Measurements from ENCODE around the gene ITGB3BP. TPM values are rescaled to one million over a fixed set of nuclear protein-coding genes. Genes with fewer than 3 reads are reported as not detected.

ITGB3BP gene
- total and polyA plus RNA-seq, 2 of the 4 experiments (the other 2 are of a cell fraction): 8.1 to 11.9 TPM

- ATAC-seq (ENCODE audit: low read depth): peak; percentile 71
- TF ChIP-seq MXI1 (IDR thresholded peaks at IDR 0.05; ENCODE audit: borderline replicate concordance, low read depth, low read length) (no peak), CEBPB (IDR thresholded peaks at IDR 0.05; ENCODE audit: low read depth, low read length) (no peak), BHLHE40 (IDR thresholded peaks at IDR 0.05; ENCODE audit: low read depth, low read length) (peak; percentile 23; the same call in 1 of the 2 replicates)
- CTCF ChIA-PET: no interaction called here
Measured at GRCh38 chr1:63408331-63408730, 114.7 kb downstream of the ITGB3BP start.

More at GRCh38 chr1:63408331-63408730, 114.7 kb downstream of the ITGB3BP start:
- no peak overlapping the region for H4K91ac ChIP-seq (ENCODE audit: insufficient read depth, low read depth, low read length)
- no peak overlapping the region for H3K23ac ChIP-seq (ENCODE audit: low read depth, low read length)
- WGBS, 2 experiments (ENCODE audit: extremely low coverage in 2 of 2, insufficient read length in 1 of 2): no CpG with 5 or more reads among the region's 4 CpGs
- H3K4ac ChIP-seq (ENCODE audit: low read depth, low read length): peak overlapping the region; percentile 39; the same call in 1 of the 2 replicates
- H3K4me3 ChIP-seq (ENCODE audit: insufficient read depth, low read depth, low read length): no peak overlapping the region
- H4K5ac ChIP-seq (ENCODE audit: low read depth, low read length): peak overlapping the region; percentile 33; the same call in 1 of the 2 replicates
- peak overlapping the region; percentile 54; the same call in 1 of the 2 replicates for H3K4me2 ChIP-seq (ENCODE audit: low read depth, low read length)
- H2BK120ac ChIP-seq (ENCODE audit: low read depth, low read length): peak overlapping the region; percentile 28; the same call in 1 of the 2 replicates
- dilution Hi-C loops (cut with HindIII; ENCODE audit: low sequenced_read_pairs, unreplicated experiment): no loop called here
- H3K36me3 ChIP-seq (ENCODE audit: control insufficient read depth, insufficient read depth, low read length): no peaks in the 10 kb centered on the region
- H2BK15ac ChIP-seq (ENCODE audit: low read depth, low read length): no peak overlapping the region
- intact Hi-C loops (cut with micrococcal nuclease): loop anchor here (5.0 kb wide), 1 partner anchor 41 kb away; the partner anchor contains the start of gene ALG6
- no peak overlapping the region for H2AK9ac ChIP-seq (replicated peaks; ENCODE audit: low read depth, low read length, poor library complexity)
- H3K18ac ChIP-seq (ENCODE audit: low read depth, low read length): peak overlapping the region; percentile 51; the same call in 1 of the 2 replicates
- in situ Hi-C loops (cut with MboI; ENCODE audit: low sequenced_read_pairs): no loop called here
- POLR2A ChIA-PET (ENCODE audit: unreplicated experiment): no interaction called here
- no peak overlapping the region for H3K14ac ChIP-seq (replicated peaks; ENCODE audit: low read depth, low read length)
- no peaks in the 10 kb centered on the region for H3K9me3 ChIP-seq (ENCODE audit: control insufficient read depth, insufficient read depth, low read length)
- no peaks in the 10 kb centered on the region for H3K79me1 ChIP-seq (ENCODE audit: low read depth in 1 of 2, low read length in 2 of 2)
- peak; percentile 91 for DNase-seq
- H2BK5ac ChIP-seq (ENCODE audit: low read depth, low read length, poor library complexity, severe bottlenecking): peak overlapping the region; percentile 79
- H3K9ac ChIP-seq (ENCODE audit: low read depth, low read length): no peak overlapping the region
- H3K9me1 ChIP-seq (ENCODE audit: insufficient read depth, low read length): no peaks in the 10 kb centered on the region
- no peak overlapping the region for H3K56ac ChIP-seq (ENCODE audit: extremely low read depth, insufficient read depth, low read length)
- H2AK5ac ChIP-seq (ENCODE audit: low read depth, low read length): no peak overlapping the region
- H4K8ac ChIP-seq (ENCODE audit: low read depth in 2 of 2, low read length in 2 of 2): peak overlapping the region in 1 of 2 experiments; percentile 22; a peak in 1 of 4 replicates
- H2BK20ac ChIP-seq (ENCODE audit: low read depth, low read length): no peak overlapping the region
- peaks cover 6% of the 10 kb centered on the region for H3K4me1 ChIP-seq (ENCODE audit: control insufficient read depth, insufficient read depth, low read length)
- no peaks in the 10 kb centered on the region for H3K27me3 ChIP-seq (ENCODE audit: control insufficient read depth, insufficient read depth, low read length)
- no peaks in the 10 kb centered on the region for H4K20me1 ChIP-seq (ENCODE audit: insufficient read depth, low read length)
- no peak overlapping the region for H2AFZ ChIP-seq (replicated peaks; ENCODE audit: low read length, poor library complexity)
- peak overlapping the region; percentile 91; the same call in 1 of the 2 replicates for H3K27ac ChIP-seq (ENCODE audit: insufficient read depth, low read length)
- BruUV-seq (replicated peaks): no TSS peak
